Right atrium auricular region (tissue), 2 donors: ENCODE results near the gene BRD4. TPM values are rescaled to one million over a fixed set of nuclear protein-coding genes. Genes with fewer than 3 reads are reported as not detected.
A peak's percentile ranks its signal among the peaks of the same experiment; 100 is the strongest.

Experiments
- DNase-seq: peaks from one replicate; pipeline ENCODE4 v3.0.0-alpha.2; 2019; ENCODE audit warnings: low spot score
- H3K27ac ChIP-seq, 2 donors: fragments of 200-600 bp; sonication (generic); 1 replicate in 1 of 2; 2 replicates in 1 of 2; pipeline ENCODE4 v1.5.1; 2016 to 2019
- H3K27me3 ChIP-seq, 2 donors: fragments of 200-600 bp; sonication (generic); one replicate each; pipeline versions ENCODE4 v1.5.1 to v1.6.0; 2017 to 2019
- H3K36me3 ChIP-seq: fragments of 200-600 bp; sonication (generic); one replicate; pipeline ENCODE4 v1.5.1; 2016
- H3K4me1 ChIP-seq, 2 donors: fragments of 200-600 bp; sonication (generic); one replicate each; pipeline versions ENCODE4 v1.5.1 to v1.6.0; 2017 to 2019
- H3K4me3 ChIP-seq, 2 donors: fragments of 200-600 bp; sonication (generic); 1 replicate in 1 of 2; 2 replicates in 1 of 2; pipeline ENCODE4 v1.5.1; 2017 to 2019; ENCODE audit warnings: mild to moderate bottlenecking in 1 of 2, moderate library complexity in 1 of 2
- H3K9me3 ChIP-seq, 2 donors: fragments of 200-600 bp; sonication (generic); one replicate each; pipeline ENCODE4 v1.5.1; 2019
- CTCF ChIP-seq, 2 donors: fragments of 200-600 bp; sonication (generic); IDR thresholded peaks; one replicate each; pipeline ENCODE4 v1.5.1; 2019; ENCODE audit warnings: antibody characterized with exemption in 2 of 2
- total RNA-seq, 2 donors: library from RNA; depleted of rRNA; stranded (reverse); fragments of >200 nt; gene quantifications; one replicate each; pipeline ENCODE4 v1.1.0, GENCODE V29; 2016

The BRD4 gene
- total RNA-seq, 2 donors from 2014 or later, result 23.6 to 41.0 TPM

- peaks cover 4 to 91% of the 10 kb centered on the region in 2 donors for H3K4me1 ChIP-seq
- H3K4me3 ChIP-seq, result no peak overlapping the region
Observed at GRCh38 chr19:15249528-15249874, 82.8 kb downstream of the BRD4 start.

GRCh38 chr19:15248648-15249527 lies 83.5 kb downstream of the BRD4 start:
- no peaks in the 10 kb centered on the region for H3K27me3 ChIP-seq
- peak overlapping the region; percentile 85 to 87 for H3K27ac ChIP-seq
- peaks cover 49% of the 10 kb centered on the region for H3K36me3 ChIP-seq
- no peaks in the 10 kb centered on the region for H3K9me3 ChIP-seq
- TF ChIP-seq CTCF (IDR thresholded peaks at IDR 0.05), result no peak
- DNase-seq, result peak; percentile 88
- no peak overlapping the region for H3K4me3 ChIP-seq
- peaks cover 4 to 91% of the 10 kb centered on the region in 2 donors for H3K4me1 ChIP-seq

More at GRCh38 chr19:15249528-15249874, 82.8 kb downstream of the BRD4 start:
- H3K27ac ChIP-seq, result peak overlapping the region; percentile 85 to 87
- TF ChIP-seq CTCF (IDR thresholded peaks at IDR 0.05), result no peak
- H3K9me3 ChIP-seq, result no peaks in the 10 kb centered on the region
- H3K27me3 ChIP-seq, result no peaks in the 10 kb centered on the region
- no peak for DNase-seq
- H3K36me3 ChIP-seq, result peaks cover 49% of the 10 kb centered on the region

GRCh38 chr19:15248106-15248505 lies 84.2 kb downstream of the BRD4 start:
- Histone ChIP-seq H3K4me3 (no peak overlapping the region), H3K36me3 (peaks cover 49% of the 10 kb centered on the region), H3K9me3 (no peaks in the 10 kb centered on the region), H3K4me1 (peaks cover 3 to 84% of the 10 kb centered on the region in 2 donors), H3K27me3 (no peaks in the 10 kb centered on the region), H3K27ac (peak overlapping the region; percentile 85 to 87)
- DNase-seq, result no peak
- no peak for TF ChIP-seq CTCF (IDR thresholded peaks at IDR 0.05)

- no peak for TF ChIP-seq CTCF (IDR thresholded peaks at IDR 0.05)
- peaks cover 46% of the 10 kb centered on the region for H3K36me3 ChIP-seq
- H3K9me3 ChIP-seq, result no peaks in the 10 kb centered on the region
Observed at GRCh38 chr19:15247107-15248014, 85.0 kb downstream of the BRD4 start.

GRCh38 chr19:15246198-15246481 lies 86.2 kb downstream of the BRD4 start:
- peaks cover 49% of the 10 kb centered on the region for H3K36me3 ChIP-seq
- no peak for TF ChIP-seq CTCF (IDR thresholded peaks at IDR 0.05)
- no peaks in the 10 kb centered on the region for H3K9me3 ChIP-seq
- no peak overlapping the region for H3K4me3 ChIP-seq
- no peak for DNase-seq
- H3K4me1 ChIP-seq, result peaks cover 0 to 65% of the 10 kb centered on the region in 2 donors
- H3K27me3 ChIP-seq, result no peaks in the 10 kb centered on the region
- peak overlapping the region; percentile 85 to 87 for H3K27ac ChIP-seq

More at GRCh38 chr19:15247107-15248014, 85.0 kb downstream of the BRD4 start:
- Histone ChIP-seq H3K27me3 (no peaks in the 10 kb centered on the region), H3K27ac (peak overlapping the region; percentile 85 to 87), H3K4me3 (no peak overlapping the region), H3K4me1 (peaks cover 0 to 77% of the 10 kb centered on the region in 2 donors)
- no peak for DNase-seq
